Activated naive CD8-positive, alpha-beta T cell treated with anti-CD3 and anti-CD28 coated beads, Interleukin-2, amount 10 ng/mL, durations not matched to agents 7 days and 5 days (primary cell): ENCODE data around the gene STOM. TPM values are rescaled to one million over a fixed set of nuclear protein-coding genes. Genes with fewer than 3 reads are reported as not detected.
A peak's percentile ranks its signal among the peaks of the same experiment; 100 is the strongest.

Experiments
- ATAC-seq: fragments of 150-1000 bp; cut with Tn5 transposase; one replicate; pipeline ENCODE4 v1.10.0; 2021; ENCODE audit warnings: low read depth, moderate library complexity
- POLR2A ChIA-PET: fragments of 350-600 bp; sonication (Branson Sonifier 250); formaldehyde crosslinking; loops from one replicate; lab custom pipeline; 2021; ENCODE audit warnings: antibody characterized with exemption; lab: Charles Lee
- DNase-seq: peaks from one replicate; pipeline ENCODE4 v3.0.0; 2021
- H3K27ac Mint-ChIP-seq: one replicate; pipeline ENCODE4 v1.8.0; 2022; ENCODE audit warnings: mild to moderate bottlenecking, mixed read lengths
- H3K27me3 Mint-ChIP-seq: one replicate; pipeline ENCODE4 v1.8.0; 2022; ENCODE audit warnings: mild to moderate bottlenecking, moderate library complexity, mixed read lengths
- H3K36me3 Mint-ChIP-seq: one replicate; pipeline ENCODE4 v1.8.0; 2021; ENCODE audit warnings: mild to moderate bottlenecking, mixed read lengths
- H3K4me1 Mint-ChIP-seq: one replicate; pipeline ENCODE4 v1.8.0; 2021; ENCODE audit warnings: mixed read lengths
- H3K4me3 Mint-ChIP-seq: one replicate; pipeline ENCODE4 v1.8.0; 2022; ENCODE audit warnings: mild to moderate bottlenecking, moderate library complexity, mixed read lengths
- H3K9me3 Mint-ChIP-seq: one replicate; pipeline ENCODE4 v1.8.0; 2021; ENCODE audit warnings: mixed read lengths
- total RNA-seq, 2 experiments: library from RNA; stranded (reverse); gene quantifications; one replicate each; pipeline ENCODE4 v1.2.3, GENCODE V29; 2021

The STOM gene
- total RNA-seq, 2 experiments from 2014 or later, result 87.4 to 95.4 TPM

- Mint-ChIP-seq H3K4me1 (peaks cover 38% of the 10 kb centered on the region), H3K27me3 (no peaks in the 10 kb centered on the region), H3K9me3 (no peaks in the 10 kb centered on the region), H3K36me3 (peaks cover 23% of the 10 kb centered on the region), H3K4me3 (no peak overlapping the region), H3K27ac (no peak overlapping the region)
- POLR2A ChIA-PET, result interaction anchor here (1.5 kb wide), 1 partner anchor 10 kb away, joined by 3 read pairs; no protein-coding TSS in a partner anchor
- DNase-seq (no peak), ATAC-seq (no peak)
Observed at GRCh38 chr9:121366611-121367192, 3.3 kb downstream of the STOM start.

- DNase-seq, result no peak
- ATAC-seq, result no peak
- Mint-ChIP-seq H3K36me3 (peaks cover 21% of the 10 kb centered on the region), H3K27ac (no peak overlapping the region), H3K27me3 (no peaks in the 10 kb centered on the region), H3K4me3 (no peak overlapping the region), H3K9me3 (no peaks in the 10 kb centered on the region), H3K4me1 (peaks cover 30% of the 10 kb centered on the region)
- POLR2A ChIA-PET, result interaction anchor here (0.6 to 1.5 kb wide), 2 partner anchors 9 to 69 kb away, joined by 3 read pairs; no protein-coding TSS in a partner anchor
Observed at GRCh38 chr9:121365564-121365963, 4.5 kb downstream of the STOM start.

GRCh38 chr9:121364886-121365285 is 5.2 kb downstream of the STOM start:
- no peak for ATAC-seq
- no peak overlapping the region for H3K27ac Mint-ChIP-seq
- no peaks in the 10 kb centered on the region for H3K27me3 Mint-ChIP-seq
- no peak overlapping the region for H3K4me3 Mint-ChIP-seq
- H3K9me3 Mint-ChIP-seq, result no peaks in the 10 kb centered on the region
- H3K4me1 Mint-ChIP-seq, result peaks cover 27% of the 10 kb centered on the region
- POLR2A ChIA-PET, result no interaction called here
- DNase-seq, result no peak
- H3K36me3 Mint-ChIP-seq, result peaks cover 22% of the 10 kb centered on the region

DNA sequence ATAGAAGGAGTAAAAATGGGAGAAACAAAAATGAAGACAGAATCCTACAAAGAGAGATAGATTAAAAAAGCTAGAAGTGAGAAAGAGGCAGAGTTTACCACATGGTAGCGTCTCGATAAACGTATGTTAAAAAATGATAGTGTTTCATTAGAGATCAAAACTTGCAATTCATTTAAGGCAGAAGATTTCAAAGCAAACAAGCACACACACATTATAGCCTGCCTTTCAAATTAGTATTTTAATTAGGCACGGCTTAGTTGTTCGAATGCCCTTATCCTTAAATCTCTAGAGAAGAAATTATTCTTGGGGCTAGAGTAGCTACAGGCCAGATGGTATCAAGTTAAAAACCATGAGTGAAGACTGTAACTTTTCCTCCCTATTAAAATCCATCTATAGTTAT is 6.0 kb downstream of the STOM start:
- Mint-ChIP-seq H3K36me3 (peaks cover 22% of the 10 kb centered on the region), H3K27ac (no peak overlapping the region), H3K27me3 (no peaks in the 10 kb centered on the region), H3K9me3 (no peaks in the 10 kb centered on the region), H3K4me3 (no peak overlapping the region), H3K4me1 (peaks cover 31% of the 10 kb centered on the region)
- POLR2A ChIA-PET, result no interaction called here
- ATAC-seq (no peak), DNase-seq (no peak)

DNA sequence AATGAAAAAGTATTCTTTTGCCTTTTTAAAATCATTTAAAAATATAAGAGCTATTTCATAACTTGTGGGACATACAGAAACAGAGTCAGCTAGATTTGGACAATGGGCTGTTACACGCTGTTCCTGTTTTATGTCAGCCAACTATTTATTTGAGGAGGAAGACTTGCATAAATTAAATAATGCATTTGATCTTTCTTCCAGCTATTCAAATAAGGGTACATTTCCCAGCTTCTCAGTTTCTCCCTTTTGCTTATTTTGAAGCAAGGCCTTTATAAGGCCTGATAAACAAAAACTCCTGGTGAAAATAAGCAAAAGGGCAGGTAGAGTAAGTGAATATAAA is 6.5 kb downstream of the STOM start:
- peaks cover 33% of the 10 kb centered on the region for H3K4me1 Mint-ChIP-seq
- H3K9me3 Mint-ChIP-seq, result no peaks in the 10 kb centered on the region
- no peaks in the 10 kb centered on the region for H3K27me3 Mint-ChIP-seq
- ATAC-seq, result no peak
- no peak for DNase-seq
- POLR2A ChIA-PET, result no interaction called here
- H3K27ac Mint-ChIP-seq, result no peak overlapping the region
- no peak overlapping the region for H3K4me3 Mint-ChIP-seq
- H3K36me3 Mint-ChIP-seq, result peaks cover 26% of the 10 kb centered on the region

DNA sequence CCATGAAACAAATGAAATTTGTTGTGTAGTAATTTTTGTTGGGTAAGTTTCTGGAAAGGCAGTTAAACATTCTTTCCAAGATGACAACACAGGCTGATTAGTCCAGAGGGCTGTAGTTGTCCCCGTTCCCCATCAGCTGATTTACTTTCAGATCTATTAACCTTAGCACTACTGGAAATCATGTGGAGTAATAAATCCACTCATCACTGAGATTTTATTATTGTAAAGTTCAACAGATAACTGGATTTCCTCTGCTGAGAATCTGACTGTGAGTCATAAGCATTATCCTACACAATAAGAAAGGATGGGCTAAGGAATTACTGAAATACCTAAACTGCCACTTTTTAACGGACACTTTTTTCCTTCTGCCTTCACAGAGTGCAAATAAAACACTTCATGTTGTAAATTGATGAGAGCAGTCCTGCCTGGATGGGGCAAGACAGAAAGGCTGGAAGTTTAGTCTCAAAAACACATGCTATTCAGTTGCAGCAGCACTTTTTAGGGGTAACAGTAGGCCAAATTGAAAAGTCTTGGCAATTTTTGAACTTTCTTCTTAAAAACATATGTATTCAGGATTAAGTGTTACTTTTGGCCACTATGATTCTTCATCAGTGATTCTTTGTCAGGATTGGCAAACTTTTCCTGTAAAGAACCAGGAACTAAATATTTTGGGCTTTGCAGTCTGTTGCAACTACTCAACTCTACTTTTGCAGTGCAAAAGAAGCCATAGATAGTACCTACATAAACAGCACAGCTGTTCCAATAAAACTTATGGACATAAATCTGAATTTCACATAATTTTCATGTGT is 7.0 kb downstream of the STOM start:
- no peaks in the 10 kb centered on the region for H3K27me3 Mint-ChIP-seq
- H3K36me3 Mint-ChIP-seq, result peaks cover 25% of the 10 kb centered on the region
- no peaks in the 10 kb centered on the region for H3K9me3 Mint-ChIP-seq
- POLR2A ChIA-PET, result no interaction called here
- H3K4me3 Mint-ChIP-seq, result no peak overlapping the region
- ATAC-seq (no peak), DNase-seq (no peak)
- peaks cover 34% of the 10 kb centered on the region for H3K4me1 Mint-ChIP-seq
- H3K27ac Mint-ChIP-seq, result no peak overlapping the region

DNA sequence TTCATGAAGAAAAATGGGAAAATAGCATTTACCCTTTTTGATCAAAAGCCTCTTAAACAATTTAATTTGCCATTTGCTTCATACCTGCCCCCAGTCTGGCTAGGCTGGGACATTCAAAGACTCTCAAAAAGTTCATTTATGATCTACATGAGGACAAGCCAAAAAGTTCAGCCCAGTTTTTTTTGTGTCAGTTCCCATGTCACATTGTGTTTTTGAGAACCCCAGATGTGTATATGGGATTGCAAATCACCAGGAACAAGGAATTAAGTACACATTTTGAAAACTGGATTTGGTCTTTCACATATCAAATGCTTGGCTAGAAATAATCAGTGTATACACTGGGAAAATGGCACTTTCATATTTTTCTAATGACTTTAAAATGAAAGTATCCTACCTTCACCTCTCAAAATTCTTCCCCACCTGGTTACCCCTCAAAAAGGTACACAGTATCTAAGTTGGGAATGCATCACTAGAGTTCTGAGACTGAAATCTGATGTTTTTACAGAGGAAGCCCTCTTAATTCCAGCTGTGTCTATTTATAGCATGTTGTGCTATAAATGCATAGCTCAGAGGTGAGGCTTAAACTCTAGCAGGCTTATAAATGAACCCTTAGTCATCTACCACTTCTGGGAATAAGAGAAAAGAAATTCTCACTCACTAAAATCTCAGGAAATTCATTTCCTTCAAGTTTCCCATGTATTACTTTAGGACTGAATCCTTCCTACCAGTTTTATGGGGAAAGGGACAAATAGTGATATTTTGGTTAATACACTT is 9.3 kb downstream of the STOM start:
- H3K27me3 Mint-ChIP-seq, result no peaks in the 10 kb centered on the region
- ATAC-seq (no peak), DNase-seq (no peak)
- peaks cover 44% of the 10 kb centered on the region for H3K4me1 Mint-ChIP-seq
- H3K27ac Mint-ChIP-seq, result no peak overlapping the region
- peaks cover 26% of the 10 kb centered on the region for H3K36me3 Mint-ChIP-seq
- H3K9me3 Mint-ChIP-seq, result no peaks in the 10 kb centered on the region
- no peak overlapping the region for H3K4me3 Mint-ChIP-seq
- POLR2A ChIA-PET, result no interaction called here

DNA sequence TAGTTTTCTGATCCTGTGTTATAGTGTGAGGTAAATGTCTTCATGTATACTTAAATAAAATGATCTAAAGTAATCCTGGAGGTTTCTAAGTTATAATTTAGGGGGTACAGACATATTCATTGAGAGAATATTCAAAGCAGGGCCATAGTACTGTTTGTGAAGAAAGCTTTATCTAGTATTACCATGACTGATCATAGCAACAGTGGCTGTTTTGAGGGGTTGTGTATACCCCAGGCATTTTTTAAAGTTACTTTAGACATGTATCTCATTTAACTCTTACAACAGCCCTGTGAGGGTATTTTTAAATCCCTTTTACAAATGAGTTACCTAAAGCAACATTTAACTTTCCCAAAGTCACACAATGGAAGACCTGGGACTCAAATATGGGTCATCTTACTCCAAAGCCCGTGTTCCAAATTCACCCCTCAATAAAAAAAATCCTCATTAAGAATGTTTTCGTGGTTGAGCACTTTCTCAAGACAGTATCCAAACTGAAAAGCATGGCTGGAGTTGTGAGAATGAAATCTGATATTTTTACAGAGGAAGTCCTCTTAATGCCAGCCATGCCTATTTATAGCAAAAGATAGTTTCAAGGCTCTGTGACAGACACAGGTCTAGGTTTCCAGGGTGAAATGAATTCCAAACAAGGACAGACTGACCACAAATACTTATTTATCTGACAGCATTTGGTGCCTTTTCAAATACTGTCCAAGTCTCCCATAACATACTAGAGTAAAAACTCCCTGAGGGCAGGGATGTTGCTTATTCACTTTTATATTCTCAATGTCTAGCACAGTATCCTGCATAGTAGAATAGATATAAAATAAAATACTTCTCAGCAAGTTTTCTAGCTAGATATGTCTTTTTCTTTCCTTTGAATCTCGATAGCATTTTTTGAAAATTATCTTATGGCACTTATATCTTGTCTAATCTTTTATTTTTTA is 10.4 kb downstream of the STOM start:
- Mint-ChIP-seq H3K27ac (no peak overlapping the region), H3K9me3 (no peaks in the 10 kb centered on the region), H3K36me3 (peaks cover 26% of the 10 kb centered on the region), H3K4me3 (no peak overlapping the region), H3K4me1 (peaks cover 42% of the 10 kb centered on the region), H3K27me3 (no peaks in the 10 kb centered on the region)
- no peak for DNase-seq
- ATAC-seq, result no peak
- POLR2A ChIA-PET, result interaction anchor here (1.9 kb wide), 1 partner anchor 10 kb away, joined by 8 read pairs; no protein-coding TSS in a partner anchor

GRCh38 chr9:121358751-121359150 is 11.3 kb downstream of the STOM start:
- DNase-seq (no peak), ATAC-seq (peak; percentile 28)
- no peaks in the 10 kb centered on the region for H3K9me3 Mint-ChIP-seq
- peaks cover 25% of the 10 kb centered on the region for H3K36me3 Mint-ChIP-seq
- peak overlapping the region; percentile 71 for H3K27ac Mint-ChIP-seq
- peaks cover 42% of the 10 kb centered on the region for H3K4me1 Mint-ChIP-seq
- H3K4me3 Mint-ChIP-seq, result peak overlapping the region; percentile 59
- POLR2A ChIA-PET, result interaction anchor here (1.9 kb wide), 1 partner anchor 10 kb away, joined by 8 read pairs; no protein-coding TSS in a partner anchor
- no peaks in the 10 kb centered on the region for H3K27me3 Mint-ChIP-seq

- Mint-ChIP-seq H3K4me1 (peaks cover 51% of the 10 kb centered on the region), H3K4me3 (no peak overlapping the region), H3K36me3 (peaks cover 39% of the 10 kb centered on the region), H3K27me3 (no peaks in the 10 kb centered on the region), H3K9me3 (no peaks in the 10 kb centered on the region), H3K27ac (no peak overlapping the region)
- no peak for DNase-seq
- ATAC-seq, result no peak
- POLR2A ChIA-PET, result interaction anchor here (0.7 to 1.1 kb wide), 2 partner anchors 9 to 163 kb away, joined by 3 read pairs; no protein-coding TSS in a partner anchor
Observed at GRCh38 chr9:121357011-121357410, 13.0 kb downstream of the STOM start.

- Mint-ChIP-seq H3K27ac (peak overlapping the region; percentile 36), H3K36me3 (peaks cover 44% of the 10 kb centered on the region), H3K4me1 (peaks cover 49% of the 10 kb centered on the region), H3K9me3 (no peaks in the 10 kb centered on the region), H3K4me3 (no peak overlapping the region), H3K27me3 (no peaks in the 10 kb centered on the region)
- DNase-seq, result no peak
- ATAC-seq, result no peak
- POLR2A ChIA-PET, result interaction anchor here (2.4 kb wide), 1 partner anchor 14 kb away, joined by 9 read pairs; no protein-coding TSS in a partner anchor
Observed at GRCh38 chr9:121354762-121355161, 15.3 kb downstream of the STOM start.

DNA sequence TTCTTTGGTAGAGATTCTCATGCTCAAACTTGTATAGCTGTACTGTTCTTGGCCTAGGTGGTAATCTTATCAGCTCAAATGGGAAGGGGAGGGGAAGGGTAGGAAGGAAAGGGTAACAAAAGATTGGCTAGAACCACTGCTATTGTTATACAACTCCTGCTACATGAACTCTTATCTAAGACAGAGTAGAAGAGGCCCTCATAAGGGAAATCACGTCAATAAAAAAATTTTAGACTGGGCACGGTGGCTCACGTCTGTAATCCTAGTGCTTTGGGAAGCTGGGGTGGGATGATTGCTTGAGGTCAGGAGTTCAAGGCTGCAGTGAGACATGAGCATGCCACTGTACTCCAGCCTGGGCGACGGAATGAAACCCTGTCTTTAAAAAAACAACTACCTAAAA is 15.9 kb downstream of the STOM start:
- Mint-ChIP-seq H3K27ac (peak overlapping the region; percentile 77), H3K4me3 (peak overlapping the region; percentile 55), H3K4me1 (peaks cover 46% of the 10 kb centered on the region), H3K36me3 (peaks cover 48% of the 10 kb centered on the region), H3K27me3 (no peaks in the 10 kb centered on the region), H3K9me3 (no peaks in the 10 kb centered on the region)
- peak; percentile 8 for ATAC-seq
- POLR2A ChIA-PET, result interaction anchor here (2.4 kb wide), 1 partner anchor 15 kb away, joined by 9 read pairs; no protein-coding TSS in a partner anchor
- DNase-seq, result no peak
